Prostate gland (tissue), 2 donors: Measurements from ENCODE around the gene AGAP2. TPM values are rescaled to one million over a fixed set of nuclear protein-coding genes. Genes with fewer than 3 reads are reported as not detected.

Experiments
- DNase-seq: peaks from one replicate; pipeline ENCODE4 v3.0.0-alpha.2; 2019; ENCODE audit warnings: low spot score
- H3K27ac ChIP-seq, 2 donors: fragments of 200-600 bp; sonication (generic); 2 replicates each; pipeline ENCODE4 v1.5.1; 2017 to 2019
- H3K27me3 ChIP-seq: fragments of 200-600 bp; sonication (generic); replicated peaks from 2 replicates; pipeline ENCODE4 v1.5.1; 2019; ENCODE audit not compliant: insufficient read depth
- H3K36me3 ChIP-seq, 2 donors: fragments of 200-600 bp; sonication (generic); 1 replicate in 1 of 2; 2 replicates in 1 of 2; pipeline versions ENCODE4 v1.5.1 to v1.8.1; 2017 to 2019
- H3K4me1 ChIP-seq: fragments of 200-600 bp; sonication (generic); replicated peaks from 2 replicates; pipeline ENCODE4 v1.5.1; 2019
- H3K4me3 ChIP-seq, 2 donors: fragments of 200-600 bp; sonication (generic); 2 replicates each; pipeline ENCODE4 v1.5.1; 2017 to 2019
- H3K9me3 ChIP-seq: fragments of 200-600 bp; sonication (generic); 2 replicates; pipeline ENCODE4 v1.5.1; 2017
- POLR2A ChIP-seq: fragments of 450-650 bp; IDR thresholded peaks from one replicate; pipeline ENCODE4 v1.6.1; 2016; ENCODE audit warnings: antibody characterized with exemption, mild to moderate bottlenecking
- POLR2AphosphoS5 ChIP-seq: sonication (generic); formaldehyde crosslinking; IDR thresholded peaks from one replicate; pipeline ENCODE4 v1.6.1; 2017; ENCODE audit warnings: antibody characterized with exemption
- WGBS: methylation state at CpG from one replicate; pipeline ENCODE4 v1.1.5; 2018; 5-methylcytosine and 5-hydroxymethylcytosine counted together
- intact Hi-C: fragments of 100-400 bp; cut with DNase I; formaldehyde crosslinking; loops from one replicate; pipeline ENCODE4 v1.14.2; 2022
- total RNA-seq, 2 donors: library from RNA; depleted of rRNA; stranded (reverse); fragments of >200 nt; gene quantifications; one replicate each; pipeline ENCODE4 v1.1.0, GENCODE V29; 2016
- TF ChIP-seq, protein P1 (sequence below), 4 experiments: fragments of 200-600 bp in 2 of 4; fragments of 450-650 bp in 2 of 4; sonication (generic) in 2 of 4; IDR thresholded peaks; 1 replicate in 3 of 4; 2 replicates in 1 of 4; pipeline ENCODE4 v1.5.1; 2016 to 2019; ENCODE audit warnings: antibody characterized with exemption in 4 of 4, mild to moderate bottlenecking in 2 of 4, moderate library complexity in 2 of 4

The AGAP2 gene
- total RNA-seq, 2 donors from 2014 or later: 0.82 to 4.2 TPM

DNA sequence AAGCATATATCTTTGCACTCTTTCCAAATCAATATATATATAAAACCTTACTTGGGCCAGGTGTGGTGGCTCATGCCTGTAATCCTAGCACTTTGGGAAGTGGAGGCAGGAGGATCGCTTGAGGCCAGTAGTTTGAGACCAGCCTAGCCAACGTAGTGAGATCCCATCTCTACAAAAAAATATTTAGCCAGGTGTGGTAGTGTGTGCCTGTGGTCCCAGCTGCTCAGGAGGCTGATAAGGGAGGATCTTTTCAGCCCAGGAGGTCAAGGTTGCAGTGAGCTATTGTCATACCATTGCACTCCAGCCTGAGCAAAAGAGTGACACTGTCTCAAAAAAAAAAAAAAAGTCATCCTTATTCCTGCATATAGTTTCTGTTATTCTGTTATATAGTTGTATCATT is 30.2 kb downstream of the AGAP2 start:
- no peak overlapping the region for H3K27ac ChIP-seq
- H3K27me3 ChIP-seq: no peaks in the 10 kb centered on the region
- H3K4me3 ChIP-seq: no peak overlapping the region
- no peaks in the 10 kb centered on the region for H3K4me1 ChIP-seq
- TF ChIP-seq POLR2AphosphoS5 (no peak), POLR2A (no peak)
- TF ChIP-seq, protein P1, sequence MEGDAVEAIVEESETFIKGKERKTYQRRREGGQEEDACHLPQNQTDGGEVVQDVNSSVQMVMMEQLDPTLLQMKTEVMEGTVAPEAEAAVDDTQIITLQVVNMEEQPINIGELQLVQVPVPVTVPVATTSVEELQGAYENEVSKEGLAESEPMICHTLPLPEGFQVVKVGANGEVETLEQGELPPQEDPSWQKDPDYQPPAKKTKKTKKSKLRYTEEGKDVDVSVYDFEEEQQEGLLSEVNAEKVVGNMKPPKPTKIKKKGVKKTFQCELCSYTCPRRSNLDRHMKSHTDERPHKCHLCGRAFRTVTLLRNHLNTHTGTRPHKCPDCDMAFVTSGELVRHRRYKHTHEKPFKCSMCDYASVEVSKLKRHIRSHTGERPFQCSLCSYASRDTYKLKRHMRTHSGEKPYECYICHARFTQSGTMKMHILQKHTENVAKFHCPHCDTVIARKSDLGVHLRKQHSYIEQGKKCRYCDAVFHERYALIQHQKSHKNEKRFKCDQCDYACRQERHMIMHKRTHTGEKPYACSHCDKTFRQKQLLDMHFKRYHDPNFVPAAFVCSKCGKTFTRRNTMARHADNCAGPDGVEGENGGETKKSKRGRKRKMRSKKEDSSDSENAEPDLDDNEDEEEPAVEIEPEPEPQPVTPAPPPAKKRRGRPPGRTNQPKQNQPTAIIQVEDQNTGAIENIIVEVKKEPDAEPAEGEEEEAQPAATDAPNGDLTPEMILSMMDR (IDR thresholded peaks at IDR 0.05): no peak
- intact Hi-C loops: no loop called here
- no peaks in the 10 kb centered on the region for H3K36me3 ChIP-seq
- no peak for DNase-seq
- 95% methylated on average over 2 of the region's 2 CpGs for WGBS
- no peaks in the 10 kb centered on the region for H3K9me3 ChIP-seq

DNA sequence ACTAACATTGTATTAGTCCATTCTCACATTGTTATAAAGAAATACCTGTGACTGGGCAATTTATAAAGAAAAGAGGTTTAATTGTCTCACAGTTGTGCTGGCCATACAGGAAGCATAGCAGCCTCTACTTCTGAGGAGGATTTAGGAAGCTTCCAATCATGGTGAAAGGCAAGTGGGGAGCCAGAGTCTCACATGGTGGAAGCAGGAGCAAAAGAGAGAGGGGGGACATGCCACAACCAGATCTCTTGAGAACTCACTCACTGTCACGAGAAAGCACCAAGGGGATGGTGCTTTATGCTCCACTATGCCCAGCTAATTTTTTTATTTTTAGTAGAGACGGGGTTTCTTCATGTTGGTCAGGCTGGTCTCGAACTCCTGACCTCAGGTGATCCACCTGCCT is 31.3 kb downstream of the AGAP2 start:
- H3K27ac ChIP-seq: no peak overlapping the region
- no peaks in the 10 kb centered on the region for H3K9me3 ChIP-seq
- no peak overlapping the region for H3K4me3 ChIP-seq
- H3K27me3 ChIP-seq: no peaks in the 10 kb centered on the region
- TF ChIP-seq, protein P1 (IDR thresholded peaks at IDR 0.05): no peak
- no peak for TF ChIP-seq POLR2AphosphoS5
- no peak for TF ChIP-seq POLR2A
- H3K4me1 ChIP-seq: no peaks in the 10 kb centered on the region
- no peaks in the 10 kb centered on the region for H3K36me3 ChIP-seq
- DNase-seq: no peak
- WGBS: 100% methylated on average over 3 of the region's 3 CpGs
- intact Hi-C loops: no loop called here

DNA sequence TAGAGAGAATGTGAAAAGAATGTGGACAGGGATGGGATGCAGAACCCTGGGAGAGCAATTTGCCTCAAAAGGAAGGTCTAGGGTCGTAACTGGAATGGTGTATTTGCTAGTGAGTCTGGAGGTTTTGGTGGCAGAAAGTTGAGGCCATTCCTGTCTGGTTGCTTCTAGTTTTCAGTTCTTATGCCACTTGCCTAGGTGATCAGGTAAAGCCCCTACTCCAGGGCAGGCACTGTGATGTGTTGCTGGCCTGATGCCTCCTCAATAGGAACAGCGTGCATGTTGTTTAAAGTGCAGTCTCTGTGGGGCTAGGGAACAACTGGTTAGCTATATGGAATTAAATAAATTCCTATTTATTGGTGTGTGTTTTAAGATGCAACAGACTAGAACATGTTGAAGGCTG is 38.2 kb downstream of the AGAP2 start:
- Histone ChIP-seq H3K27ac (no peak overlapping the region), H3K27me3 (no peaks in the 10 kb centered on the region), H3K4me1 (no peaks in the 10 kb centered on the region), H3K4me3 (no peak overlapping the region), H3K36me3 (peaks cover 0 to 6% of the 10 kb centered on the region in 2 donors), H3K9me3 (no peaks in the 10 kb centered on the region)
- intact Hi-C loops: no loop called here
- DNase-seq: no peak
- WGBS: 94% methylated on average over 2 of the region's 2 CpGs
- no peak for TF ChIP-seq POLR2A

DNA sequence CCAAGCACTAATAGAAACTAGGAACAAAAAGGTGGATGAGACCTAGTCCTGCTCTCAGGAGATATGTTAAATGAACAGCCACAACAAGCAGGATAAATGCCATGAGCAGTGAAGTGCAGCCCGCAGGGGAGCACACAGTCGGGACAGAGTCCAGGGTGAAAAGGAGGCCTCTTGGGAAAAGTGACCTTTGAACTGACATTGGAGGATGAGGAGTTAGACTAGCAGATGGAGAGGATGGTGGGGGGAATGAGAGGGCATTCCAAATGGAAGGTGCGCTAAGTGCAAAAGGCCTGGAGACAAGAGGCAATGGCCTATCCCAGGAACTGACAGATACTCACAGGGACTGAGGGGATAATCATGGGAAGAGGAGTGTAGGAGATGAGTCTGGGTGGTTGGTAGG is 40.1 kb downstream of the AGAP2 start:
- no peak for TF ChIP-seq POLR2AphosphoS5
- TF ChIP-seq, protein P1 (IDR thresholded peaks at IDR 0.05): no peak
- TF ChIP-seq POLR2A: no peak
- no peak for DNase-seq
- H3K27ac ChIP-seq: no peak overlapping the region
- no peaks in the 10 kb centered on the region for H3K9me3 ChIP-seq
- no peaks in the 10 kb centered on the region for H3K27me3 ChIP-seq
- peaks cover 0 to 6% of the 10 kb centered on the region in 2 donors for H3K36me3 ChIP-seq
- intact Hi-C loops: no loop called here
- no peak overlapping the region for H3K4me3 ChIP-seq
- H3K4me1 ChIP-seq: peaks cover 4% of the 10 kb centered on the region
- 98% methylated on average over 3 of the region's 3 CpGs for WGBS

DNA sequence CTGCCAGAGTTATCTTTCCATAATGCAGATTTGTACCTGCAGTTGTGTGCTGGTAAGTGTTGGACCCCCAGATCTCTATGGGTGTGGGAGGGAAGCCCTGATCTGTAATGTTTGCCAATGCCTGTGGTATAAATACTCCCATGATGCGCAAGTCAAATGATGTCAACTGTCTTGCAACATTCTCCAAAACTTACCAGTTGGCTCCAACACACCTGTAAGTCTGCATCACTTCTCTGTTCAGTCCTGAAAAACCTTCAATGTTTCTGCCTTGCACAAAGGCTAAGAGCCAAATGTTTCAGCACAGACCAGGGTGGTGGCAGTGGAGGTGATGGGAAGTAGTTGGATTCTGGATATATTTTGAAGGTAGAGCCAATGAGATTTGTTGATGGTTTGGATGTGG is 41.5 kb downstream of the AGAP2 start:
- H3K4me3 ChIP-seq: no peak overlapping the region
- no peak for DNase-seq
- TF ChIP-seq POLR2A (no peak), POLR2AphosphoS5 (no peak)
- TF ChIP-seq, protein P1 (IDR thresholded peaks at IDR 0.05): no peak
- no peak overlapping the region for H3K27ac ChIP-seq
- WGBS: 96% methylated on average over 1 of the region's 1 CpG
- H3K36me3 ChIP-seq: peaks cover 0 to 6% of the 10 kb centered on the region in 2 donors
- H3K27me3 ChIP-seq: no peaks in the 10 kb centered on the region
- H3K9me3 ChIP-seq: no peaks in the 10 kb centered on the region
- H3K4me1 ChIP-seq: peaks cover 4% of the 10 kb centered on the region
- intact Hi-C loops: no loop called here
